ENCODE measurements around the gene FLRT3. TPM values are rescaled to one million over a fixed set of nuclear protein-coding genes. Genes with fewer than 3 reads are reported as not detected.

FLRT3 gene
- total RNA-seq, 1 donor from 2014 or later: 41.8 TPM

GRCh38 chr20:14336686-14337085, 726 bp downstream of the FLRT3 start:
- Histone ChIP-seq H3K4me2 (peak overlapping the region; percentile 90), H2AFZ (replicated peaks) (no peak overlapping the region), H4K20me1 (ENCODE audit: low read depth) (no peaks in the 10 kb centered on the region), H3F3A (ENCODE audit: low read depth) (peaks cover 9% of the 10 kb centered on the region), H3K4me1 (peaks cover 26% of the 10 kb centered on the region), H3K9me3 (ENCODE audit: low read depth) (no peaks in the 10 kb centered on the region), H3K36me3 (no peaks in the 10 kb centered on the region), H3K4me3 (peak overlapping the region; percentile 67), H3K27ac (peak overlapping the region; percentile 6), H3K9ac (peak overlapping the region; percentile 40), H3K27me3 (no peaks in the 10 kb centered on the region), H3K79me2 (ENCODE audit: low read depth) (peaks cover 58% of the 10 kb centered on the region)
- no peak for TF ChIP-seq EZH2phosphoT487 (IDR thresholded peaks at IDR 0.05)
- peak; percentile 11 for TF ChIP-seq CTCF (IDR thresholded peaks at IDR 0.05)
- no peak for TF ChIP-seq EZH2 (IDR thresholded peaks at IDR 0.05)
- Mint-ChIP-seq H3K9me3 (peaks cover 4% of the 10 kb centered on the region), H3K27me3 (ENCODE audit: insufficient read depth, low read depth) (peaks cover 4% of the 10 kb centered on the region), H3K27ac (peak overlapping the region; percentile 89), H3K36me3 (peaks cover 9% of the 10 kb centered on the region), H3K4me3 (peak overlapping the region; percentile 91), H3K4me1 (peaks cover 15% of the 10 kb centered on the region)
- DNase-seq (ENCODE audit: low spot score): peak; percentile 52

GRCh38 chr20:14335052-14335451, 2.4 kb downstream of the FLRT3 start:
- Histone ChIP-seq H3K27me3 (no peaks in the 10 kb centered on the region), H3K9ac (no peak overlapping the region), H3K4me2 (peak overlapping the region; percentile 90), H3K79me2 (ENCODE audit: low read depth) (peaks cover 74% of the 10 kb centered on the region), H3F3A (ENCODE audit: low read depth) (peaks cover 9% of the 10 kb centered on the region), H3K4me3 (peak overlapping the region; percentile 67), H3K4me1 (peaks cover 41% of the 10 kb centered on the region), H3K27ac (peak overlapping the region; percentile 64), H4K20me1 (ENCODE audit: low read depth) (no peaks in the 10 kb centered on the region), H3K9me3 (ENCODE audit: low read depth) (no peaks in the 10 kb centered on the region), H2AFZ (replicated peaks) (no peak overlapping the region), H3K36me3 (no peaks in the 10 kb centered on the region)
- no peak for DNase-seq (ENCODE audit: low spot score)
- Mint-ChIP-seq H3K27ac (peak overlapping the region; percentile 30), H3K4me3 (peak overlapping the region; percentile 91), H3K27me3 (ENCODE audit: insufficient read depth, low read depth) (peaks cover 4% of the 10 kb centered on the region), H3K36me3 (peaks cover 21% of the 10 kb centered on the region), H3K9me3 (peaks cover 13% of the 10 kb centered on the region), H3K4me1 (peaks cover 17% of the 10 kb centered on the region)
- TF ChIP-seq EZH2 (IDR thresholded peaks at IDR 0.05): no peak
- TF ChIP-seq CTCF (IDR thresholded peaks at IDR 0.05): no peak
- no peak for TF ChIP-seq EZH2phosphoT487 (IDR thresholded peaks at IDR 0.05)

GRCh38 chr20:14334306-14334930, 3.0 kb downstream of the FLRT3 start:
- DNase-seq (ENCODE audit: low spot score): peak; percentile 87
- peak overlapping the region; percentile 91 for H3K4me3 Mint-ChIP-seq

More at GRCh38 chr20:14334306-14334930, 3.0 kb downstream of the FLRT3 start:
- peaks cover 17% of the 10 kb centered on the region for H3K4me1 Mint-ChIP-seq
- peaks cover 2% of the 10 kb centered on the region for H3K27me3 Mint-ChIP-seq (ENCODE audit: insufficient read depth, low read depth)
- TF ChIP-seq CTCF (IDR thresholded peaks at IDR 0.05) (peak; percentile 69), EZH2 (IDR thresholded peaks at IDR 0.05) (no peak)
- Histone ChIP-seq H3F3A (ENCODE audit: low read depth) (peaks cover 9% of the 10 kb centered on the region), H3K9ac (no peak overlapping the region), H3K27me3 (no peaks in the 10 kb centered on the region), H3K4me2 (peak overlapping the region; percentile 90), H2AFZ (replicated peaks) (no peak overlapping the region), H3K9me3 (ENCODE audit: low read depth) (no peaks in the 10 kb centered on the region), H3K4me3 (peak overlapping the region; percentile 67), H3K79me2 (ENCODE audit: low read depth) (peaks cover 81% of the 10 kb centered on the region), H4K20me1 (ENCODE audit: low read depth) (no peaks in the 10 kb centered on the region), H3K27ac (peak overlapping the region; percentile 64), H3K36me3 (no peaks in the 10 kb centered on the region), H3K4me1 (peaks cover 48% of the 10 kb centered on the region)
- H3K9me3 Mint-ChIP-seq: peaks cover 16% of the 10 kb centered on the region
- peak overlapping the region; percentile 85 for H3K27ac Mint-ChIP-seq
- peaks cover 26% of the 10 kb centered on the region for H3K36me3 Mint-ChIP-seq
